HG02798 (cell line): ENCODE data around the gene WWC1.

Source experiments
- ATAC-seq: cut with Tn5 transposase; IDR thresholded peaks from one replicate; pipeline ENCODE4 v1.9.1; 2021; ENCODE audit warnings: mild to moderate bottlenecking; ENCODE audit not compliant: unreplicated experiment, poor library complexity

The WWC1 gene

GRCh38 chr5:168401226-168401625, 109.8 kb downstream of the WWC1 start:
- ATAC-seq: no peak

- ATAC-seq: no peak
Measured at GRCh38 chr5:168401880-168402279, 110.4 kb downstream of the WWC1 start.

- no peak for ATAC-seq
Measured at GRCh38 chr5:168404365-168404764, 112.9 kb downstream of the WWC1 start.

- ATAC-seq: no peak
Measured at GRCh38 chr5:168407211-168407610, 115.8 kb downstream of the WWC1 start.

GRCh38 chr5:168408561-168409305, 117.3 kb downstream of the WWC1 start:
- ATAC-seq: no peak

GRCh38 chr5:168409591-168410458, 118.4 kb downstream of the WWC1 start:
- ATAC-seq: no peak

- ATAC-seq: no peak
Measured at GRCh38 chr5:168411871-168412270, 120.4 kb downstream of the WWC1 start.

GRCh38 chr5:168413062-168413461, 121.6 kb downstream of the WWC1 start:
- no peak for ATAC-seq

- no peak for ATAC-seq
Measured at GRCh38 chr5:168413596-168413995, 122.2 kb downstream of the WWC1 start.

- no peak for ATAC-seq
Measured at GRCh38 chr5:168415401-168415800, 124.0 kb downstream of the WWC1 start.

GRCh38 chr5:168415971-168416370, 124.5 kb downstream of the WWC1 start:
- no peak for ATAC-seq

GRCh38 chr5:168417731-168418429, 126.4 kb downstream of the WWC1 start:
- ATAC-seq: no peak

GRCh38 chr5:168420461-168420860, 129.0 kb downstream of the WWC1 start:
- no peak for ATAC-seq

GRCh38 chr5:168422431-168422830, 131.0 kb downstream of the WWC1 start:
- ATAC-seq: no peak

GRCh38 chr5:168423478-168423877, 132.0 kb downstream of the WWC1 start:
- ATAC-seq: no peak

GRCh38 chr5:168423971-168424370, 132.5 kb downstream of the WWC1 start:
- ATAC-seq: no peak

- ATAC-seq: no peak
Measured at GRCh38 chr5:168424594-168425323, 133.3 kb downstream of the WWC1 start.

GRCh38 chr5:168426007-168426863, 134.8 kb downstream of the WWC1 start:
- no peak for ATAC-seq

GRCh38 chr5:168426864-168427172, 135.4 kb downstream of the WWC1 start:
- no peak for ATAC-seq

- no peak for ATAC-seq
Measured at GRCh38 chr5:168427224-168427623, 135.8 kb downstream of the WWC1 start.
